Suppressor macrophage treated with lipopolysaccharide for 4 hours (primary cell): ENCODE data around the gene TCF23.

ENCODE experiments used
- DNase-seq: peaks from one replicate; pipeline ENCODE4 v3.0.0-alpha.2; 2020

TCF23 gene

GRCh38 chr2:27128668-27129571 lies 19.9 kb upstream of the TCF23 start:
- no peak for DNase-seq

DNA sequence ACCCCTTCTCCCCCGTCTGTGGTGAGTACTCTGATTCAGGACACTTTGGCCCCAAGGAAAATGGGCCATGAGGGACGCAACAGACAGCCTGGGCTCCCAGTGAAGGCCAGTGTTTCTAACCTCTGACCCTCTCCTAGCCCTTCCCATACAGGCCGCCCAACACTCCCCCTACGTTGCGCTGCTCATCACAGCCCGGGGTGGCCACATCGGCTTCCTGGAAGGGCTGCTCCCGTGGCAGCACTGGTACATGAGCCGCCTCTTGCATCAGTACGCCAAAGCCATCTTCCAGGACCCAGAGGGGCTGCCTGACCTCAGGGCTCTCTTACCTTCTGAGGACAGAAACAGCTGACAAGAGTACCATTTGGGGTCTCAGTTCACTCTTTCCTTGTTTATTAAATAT lies 18.4 kb upstream of the TCF23 start:
- no peak for DNase-seq

DNA sequence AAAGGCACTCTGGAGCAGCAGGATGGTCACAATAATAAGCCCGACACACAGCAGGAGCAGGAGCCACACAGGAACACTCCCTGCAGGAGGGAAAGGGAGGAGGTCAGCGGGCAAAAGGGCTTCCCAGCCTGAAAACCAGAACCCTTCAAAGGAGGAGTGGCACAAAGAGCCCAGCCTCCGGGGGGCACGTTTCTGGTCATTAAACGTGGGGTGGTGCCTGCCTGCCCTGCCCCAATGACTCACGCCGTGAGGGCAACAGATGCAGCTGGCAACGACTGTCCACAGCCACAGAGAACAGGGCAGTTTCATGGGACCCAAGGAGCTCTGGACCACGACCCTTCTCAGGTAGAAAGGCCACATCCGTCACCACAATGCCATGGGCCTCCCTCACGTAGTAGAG lies 17.4 kb upstream of the TCF23 start:
- no peak for DNase-seq

GRCh38 chr2:27133195-27133875 lies 15.5 kb upstream of the TCF23 start:
- peak; percentile 30 for DNase-seq

DNA sequence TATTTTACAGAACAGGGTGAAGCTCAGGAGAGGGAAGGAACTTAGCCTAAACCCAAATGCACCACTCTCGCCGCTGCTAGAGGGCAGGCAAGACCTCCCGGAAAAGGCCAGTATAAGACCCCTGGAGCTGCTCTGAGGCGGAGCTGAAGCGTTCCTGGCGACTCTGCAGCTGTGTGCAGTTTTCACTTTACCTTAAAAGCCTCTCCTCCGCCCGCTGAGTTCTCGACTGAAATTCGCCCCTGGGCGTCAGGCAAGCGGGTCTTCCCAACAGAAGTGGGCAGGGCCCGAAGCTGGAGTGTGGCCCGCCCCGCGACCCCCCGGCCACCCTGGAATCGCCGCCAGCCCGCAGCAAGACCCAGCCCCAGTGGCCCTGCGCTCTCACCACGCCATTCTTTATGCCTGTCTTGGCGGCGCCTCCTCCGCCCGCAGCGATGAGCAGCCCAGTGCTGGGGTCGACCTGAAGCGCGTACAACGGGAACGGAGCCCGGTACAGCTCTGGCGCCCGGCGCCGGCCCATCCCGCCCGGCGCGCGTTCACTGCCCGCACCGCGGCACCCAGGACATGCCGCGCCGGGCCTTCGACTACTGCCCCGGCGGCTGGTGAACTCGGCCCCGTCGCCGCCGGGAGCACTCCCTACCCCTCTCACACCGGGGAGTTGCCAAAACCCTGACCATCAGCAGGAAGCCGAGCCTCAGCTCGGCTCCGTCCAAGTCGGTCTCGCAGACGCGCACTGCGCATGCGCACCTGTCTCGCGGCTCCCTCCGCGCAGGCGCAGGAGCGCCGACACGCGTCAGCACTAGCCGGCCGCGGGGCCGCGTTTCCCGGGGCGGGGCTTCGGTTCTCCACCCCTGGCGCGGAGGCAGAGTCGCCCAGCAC lies 14.7 kb upstream of the TCF23 start, which contains the start of gene PREB:
Gene PREB (minus strand): TSS at position 732 of the 876 bp plus-strand sequence. CDS start 215 bp downstream, at position 517.
- DNase-seq = peak; percentile 100

- no peak for DNase-seq
These were observed 13.9 kb upstream of the TCF23 start for GRCh38 chr2:27134781-27135477.

- no peak for DNase-seq
These were observed 13.3 kb upstream of the TCF23 start for GRCh38 chr2:27135478-27135955.

- DNase-seq = no peak
These were observed 12.1 kb upstream of the TCF23 start for GRCh38 chr2:27136751-27137150.

DNA sequence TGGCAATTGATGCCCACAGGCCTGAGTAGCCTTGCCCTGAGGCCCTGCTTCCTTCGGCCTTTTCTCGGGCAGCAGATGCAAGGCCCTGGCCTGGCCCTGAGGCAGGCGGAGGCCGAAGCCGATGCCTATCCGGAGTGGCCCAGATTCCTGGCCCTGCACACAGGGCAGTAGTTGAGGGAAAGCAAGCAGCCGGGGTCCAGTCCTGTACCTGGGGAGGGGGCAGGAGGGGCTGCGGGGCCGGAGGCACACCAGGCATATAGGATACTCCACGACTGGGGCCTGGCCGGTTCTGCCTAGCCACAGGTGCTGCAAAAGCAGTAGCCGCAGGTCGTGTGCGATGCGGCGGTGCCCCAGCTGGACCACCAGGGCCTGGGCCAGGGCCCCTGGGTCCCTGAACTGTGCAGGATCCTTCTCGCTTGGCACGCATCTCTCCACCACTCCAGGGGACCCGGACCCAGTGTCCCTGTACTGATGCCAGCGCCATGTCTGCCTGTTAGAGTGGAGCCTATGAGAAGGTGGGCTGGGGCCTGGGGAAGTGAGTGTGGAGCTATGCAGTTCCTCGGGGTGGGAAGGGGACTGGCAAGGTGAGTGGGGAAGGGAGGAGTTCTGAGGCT lies 11.4 kb upstream of the TCF23 start:
- no peak for DNase-seq

GRCh38 chr2:27138111-27138510 lies 10.7 kb upstream of the TCF23 start:
- DNase-seq = no peak

DNA sequence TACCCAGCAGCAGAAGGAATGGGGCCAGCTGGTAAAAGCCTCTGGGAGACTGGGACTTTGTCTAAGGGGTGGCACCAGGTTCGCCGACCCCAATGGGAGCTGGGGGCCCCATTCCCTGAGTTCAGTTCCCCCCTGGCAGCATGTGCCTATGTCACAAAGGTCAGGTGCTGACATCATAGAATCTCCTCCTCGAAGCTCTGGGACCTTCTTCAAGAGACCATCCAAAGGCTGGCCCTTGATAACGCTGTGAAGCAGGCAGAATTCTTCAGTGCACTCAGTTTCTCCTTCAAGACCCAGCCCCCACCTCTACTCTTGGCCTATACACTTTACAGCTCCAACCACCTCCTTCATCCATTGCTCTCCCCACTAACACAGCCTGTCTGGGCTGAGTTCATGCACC lies 9.5 kb upstream of the TCF23 start, which contains the start of gene PRR30:
Gene PRR30 (minus strand): TSS at position 101 of the 400 bp plus-strand sequence. CDS start 1,081 bp downstream, outside the sequence.
- DNase-seq = no peak

DNA sequence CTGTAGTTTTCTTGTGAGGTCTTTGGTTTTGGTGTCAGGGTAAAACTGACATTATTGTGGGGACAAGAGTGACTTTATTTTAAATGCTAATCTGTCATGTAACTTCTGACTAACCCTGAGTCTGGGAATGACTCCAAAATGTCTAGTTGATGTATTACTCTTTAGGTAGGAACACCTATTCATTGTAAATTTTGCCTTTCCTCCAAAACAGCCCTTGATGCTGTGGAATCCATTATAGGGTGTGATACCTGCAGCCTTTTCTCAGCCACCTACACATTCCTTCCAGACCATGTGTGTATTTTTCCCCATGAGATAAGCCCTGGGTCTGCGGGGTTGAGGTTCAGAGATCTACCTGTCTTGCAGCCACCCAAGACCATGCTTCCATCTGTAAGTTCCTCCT lies 5.5 kb upstream of the TCF23 start:
- no peak for DNase-seq

DNA sequence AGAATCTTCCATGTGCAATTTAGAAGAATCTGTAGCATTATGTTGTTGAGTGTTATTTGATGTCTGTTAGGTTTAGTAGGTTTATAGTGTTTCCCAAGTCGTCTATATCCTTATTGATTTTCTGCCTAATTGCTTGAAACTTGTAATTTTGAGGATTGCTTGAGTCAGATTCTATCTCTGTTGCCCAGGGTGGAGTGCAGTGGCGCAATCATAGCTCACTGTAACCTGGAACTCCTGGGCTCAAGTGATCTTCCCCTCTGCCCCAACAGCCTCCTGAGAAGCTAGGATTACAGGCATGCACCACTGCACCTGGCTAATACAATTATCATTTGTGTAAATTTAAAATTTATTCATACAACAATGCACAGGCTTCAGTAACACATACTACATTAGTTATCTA lies 3.1 kb upstream of the TCF23 start:
- DNase-seq = no peak

GRCh38 chr2:27147935-27148334 lies 869 bp upstream of the TCF23 start:
- no peak for DNase-seq

DNA sequence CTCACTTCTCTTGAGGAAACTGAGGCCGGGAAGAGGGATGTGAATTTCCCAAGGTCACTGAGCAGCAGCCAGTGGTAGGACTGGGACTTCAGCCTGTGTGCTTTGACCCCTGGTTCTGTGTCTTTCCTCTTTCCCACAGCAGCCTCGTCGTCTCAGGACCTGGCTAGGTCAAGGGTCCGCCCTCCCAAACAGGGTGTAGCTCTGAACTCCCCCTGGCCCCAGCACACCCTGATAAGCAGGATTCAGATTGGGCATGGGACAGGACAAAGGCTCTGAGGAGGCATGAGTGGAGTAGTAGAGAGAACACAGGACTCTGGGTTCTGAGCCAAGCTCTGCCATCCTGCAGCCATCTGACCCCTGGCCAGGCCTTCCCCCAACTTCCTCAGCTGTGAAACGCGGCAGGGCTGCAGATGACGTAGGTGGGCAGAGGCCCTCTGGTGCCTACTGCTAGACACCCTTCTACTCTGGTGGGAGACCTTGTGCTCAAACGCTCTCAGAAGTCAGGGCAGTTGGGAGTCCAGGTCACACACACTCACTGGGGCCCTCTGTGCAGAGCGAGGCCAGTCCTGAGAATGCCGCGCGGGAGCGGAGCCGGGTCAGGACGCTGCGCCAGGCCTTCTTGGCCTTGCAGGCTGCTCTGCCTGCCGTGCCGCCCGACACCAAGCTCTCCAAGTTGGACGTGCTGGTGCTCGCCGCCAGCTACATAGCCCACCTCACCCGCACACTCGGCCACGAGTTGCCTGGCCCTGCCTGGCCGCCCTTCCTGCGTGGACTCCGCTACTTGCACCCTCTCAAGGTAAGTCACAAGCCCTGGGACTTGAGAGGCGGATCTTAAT lies 984 bp downstream of the TCF23 start:
- DNase-seq = no peak

- no peak for DNase-seq
These were observed 1.9 kb downstream of the TCF23 start for GRCh38 chr2:27150639-27151230.

- DNase-seq = no peak
These were observed 3.4 kb downstream of the TCF23 start for GRCh38 chr2:27152102-27152795.

DNA sequence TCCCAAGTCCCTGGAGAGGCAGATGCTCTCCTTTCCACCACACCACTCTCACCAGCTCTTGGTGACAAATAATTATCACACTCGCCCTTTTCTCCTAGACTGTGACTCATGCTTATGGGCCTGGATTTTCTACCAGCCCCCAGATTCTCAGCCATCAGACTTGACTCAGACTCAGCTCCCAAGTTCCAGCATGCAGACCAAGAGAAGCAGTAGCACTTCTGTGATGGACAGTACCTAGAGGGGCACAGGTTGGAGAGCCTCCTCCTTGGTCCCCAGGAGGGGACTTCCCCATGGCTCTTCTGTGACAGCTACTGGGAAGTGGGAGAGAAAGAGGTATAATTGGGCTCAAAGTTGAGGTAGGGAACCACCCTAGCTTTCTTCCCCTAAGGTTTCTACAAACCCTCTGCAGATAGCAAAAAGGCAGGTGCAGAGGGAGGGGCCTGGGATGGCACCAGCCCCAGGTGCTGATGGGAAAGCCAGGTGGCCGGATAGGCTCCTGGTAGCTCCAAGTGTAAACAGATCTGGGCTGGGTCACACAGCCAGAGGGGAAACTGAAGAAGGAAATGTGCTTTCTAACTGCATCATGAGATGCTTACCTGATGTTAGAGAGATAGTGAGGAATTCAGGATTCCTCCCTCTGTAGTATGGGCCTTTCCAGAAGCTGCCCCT lies 4.1 kb downstream of the TCF23 start:
- DNase-seq = peak; percentile 28

GRCh38 chr2:27154488-27154887 lies 5.7 kb downstream of the TCF23 start:
- no peak for DNase-seq
